ENCODE data around the gene MED13.

The MED13 gene

DNA sequence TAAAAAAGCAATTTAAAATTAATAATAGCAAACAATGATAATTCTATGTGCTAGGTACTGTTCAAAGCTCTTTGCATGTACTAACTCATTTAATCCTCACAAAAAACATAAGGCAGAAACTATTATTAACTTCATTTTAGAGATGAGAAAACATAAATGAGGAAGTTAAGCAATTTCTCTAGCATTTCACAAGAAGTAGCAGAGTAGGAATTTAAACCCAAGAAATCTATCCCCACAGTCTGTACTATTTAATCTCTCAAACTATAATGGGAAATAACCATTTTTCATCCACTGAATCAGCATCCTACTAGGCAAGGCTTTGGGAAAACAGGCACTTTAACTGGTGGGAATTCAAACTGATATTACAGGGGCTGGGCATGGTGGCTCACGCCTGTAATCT, 95.0 kb downstream of the MED13 start:
- H3K4me3 ChIP-seq (ENCODE audit: low read depth in 1 of 2, low read length in 1 of 2) = peak overlapping the region in 1 of 2 experiments; percentile 20
- no peaks in the 10 kb centered on the region for H3K9me3 ChIP-seq
- peak overlapping the region; percentile 84 for H3K27ac ChIP-seq
- peaks cover 12 to 14% of the 10 kb centered on the region in 2 experiments for H3K4me1 ChIP-seq (ENCODE audit: control insufficient read depth in 1 of 2, insufficient read depth in 1 of 2, low read depth in 1 of 2, low read length in 1 of 2)
- peaks cover 70% of the 10 kb centered on the region for H3K36me3 ChIP-seq
- TF ChIP-seq CTCF (IDR thresholded peaks at IDR 0.05) = no peak
- no peaks in the 10 kb centered on the region for H3K27me3 ChIP-seq

DNA sequence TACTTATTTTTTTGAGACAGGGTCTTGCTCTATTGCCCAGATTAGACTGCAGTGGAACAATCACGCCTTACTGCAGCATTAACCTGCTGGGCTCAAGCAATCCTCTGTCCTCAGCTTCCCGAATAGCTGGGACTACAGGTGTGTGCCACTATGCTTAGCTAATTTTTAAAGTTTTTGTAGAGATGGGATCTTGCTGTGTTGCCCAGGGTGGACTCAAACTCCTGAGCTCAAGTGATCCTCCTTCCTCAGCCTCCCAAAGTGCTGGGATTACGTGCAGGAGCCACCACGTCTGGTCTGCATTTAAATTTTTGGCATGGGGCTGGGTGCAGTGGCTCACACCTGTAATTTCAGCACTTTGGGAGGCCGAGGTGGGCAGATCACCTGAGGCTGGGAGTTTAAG, 96.3 kb downstream of the MED13 start:
- no peak overlapping the region for H3K27ac ChIP-seq
- no peaks in the 10 kb centered on the region for H3K27me3 ChIP-seq
- peaks cover 12 to 14% of the 10 kb centered on the region in 2 experiments for H3K4me1 ChIP-seq (ENCODE audit: control insufficient read depth in 1 of 2, insufficient read depth in 1 of 2, low read depth in 1 of 2, low read length in 1 of 2)
- peaks cover 77% of the 10 kb centered on the region for H3K36me3 ChIP-seq
- TF ChIP-seq CTCF (IDR thresholded peaks at IDR 0.05) = no peak
- H3K9me3 ChIP-seq = no peaks in the 10 kb centered on the region
- no peak overlapping the region for H3K4me3 ChIP-seq (ENCODE audit: low read depth in 1 of 2, low read length in 1 of 2)

DNA sequence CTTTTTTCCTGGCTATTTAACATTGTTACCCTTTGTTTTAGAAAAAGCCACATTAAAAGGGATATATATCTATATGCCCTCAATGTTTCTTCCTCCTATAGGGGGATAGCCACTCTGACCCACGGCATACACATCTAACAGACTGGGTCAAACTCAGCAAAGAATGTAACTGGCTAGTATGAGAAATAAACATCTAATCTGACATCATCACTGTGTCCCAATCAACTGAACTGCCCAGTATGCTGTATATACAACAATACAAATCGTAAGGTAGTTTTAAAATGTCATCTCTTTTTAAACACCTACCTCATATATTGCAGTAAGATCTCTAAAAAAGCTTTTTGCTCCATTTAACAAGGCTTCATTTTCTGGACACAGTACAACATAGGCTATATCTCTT, 97.3 kb downstream of the MED13 start:
- no peaks in the 10 kb centered on the region for H3K9me3 ChIP-seq
- peaks cover 12 to 14% of the 10 kb centered on the region in 2 experiments for H3K4me1 ChIP-seq (ENCODE audit: control insufficient read depth in 1 of 2, insufficient read depth in 1 of 2, low read depth in 1 of 2, low read length in 1 of 2)
- H3K4me3 ChIP-seq (ENCODE audit: low read depth in 1 of 2, low read length in 1 of 2) = no peak overlapping the region
- H3K27me3 ChIP-seq = no peaks in the 10 kb centered on the region
- H3K27ac ChIP-seq = no peak overlapping the region
- peaks cover 78% of the 10 kb centered on the region for H3K36me3 ChIP-seq
- no peak for TF ChIP-seq CTCF (IDR thresholded peaks at IDR 0.05)

GRCh38 chr17:61966191-61966590, 98.9 kb downstream of the MED13 start:
- Histone ChIP-seq H3K9me3 (no peaks in the 10 kb centered on the region), H3K36me3 (peaks cover 78% of the 10 kb centered on the region), H3K4me3 (ENCODE audit: low read depth in 1 of 2, low read length in 1 of 2) (no peak overlapping the region), H3K4me1 (ENCODE audit: control insufficient read depth in 1 of 2, insufficient read depth in 1 of 2, low read depth in 1 of 2, low read length in 1 of 2) (peaks cover 12 to 14% of the 10 kb centered on the region in 2 experiments), H3K27ac (no peak overlapping the region), H3K27me3 (no peaks in the 10 kb centered on the region)
- no peak for TF ChIP-seq CTCF (IDR thresholded peaks at IDR 0.05)

DNA sequence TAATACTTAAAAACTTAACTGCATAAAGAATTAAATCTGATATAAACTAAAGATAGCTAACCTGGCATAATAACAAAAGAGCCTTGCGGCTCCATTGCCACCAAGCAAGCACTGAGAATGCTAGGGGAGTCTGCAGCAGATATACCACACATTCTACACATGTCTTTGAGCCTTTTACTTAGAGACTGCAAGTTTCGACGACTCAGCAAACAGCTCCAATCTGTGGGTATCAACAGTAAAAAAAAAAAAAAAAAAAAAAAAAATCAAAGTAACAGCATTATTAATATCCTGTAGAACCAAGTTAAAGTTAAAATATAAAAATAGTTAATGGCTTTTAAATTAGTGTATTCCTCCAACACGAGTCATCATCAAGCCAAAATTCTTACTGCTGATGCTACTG, 109.5 kb downstream of the MED13 start:
- no peaks in the 10 kb centered on the region for H3K9me3 ChIP-seq
- no peak overlapping the region for H3K27ac ChIP-seq
- peaks cover 91% of the 10 kb centered on the region for H3K36me3 ChIP-seq
- no peak overlapping the region for H3K4me3 ChIP-seq (ENCODE audit: low read depth in 1 of 2, low read length in 1 of 2)
- H3K4me1 ChIP-seq (ENCODE audit: control insufficient read depth in 1 of 2, insufficient read depth in 1 of 2, low read depth in 1 of 2, low read length in 1 of 2) = no peaks in the 10 kb centered on the region
- H3K27me3 ChIP-seq = no peaks in the 10 kb centered on the region
- TF ChIP-seq CTCF (IDR thresholded peaks at IDR 0.05) = no peak

Data from neutrophil (primary cell).